GM12872 (cell line): ENCODE results near the gene JMJD1C.

ENCODE experiments used
- TF ChIP-seq, protein P1 (sequence below): IDR thresholded peaks from 3 replicates; pipeline ENCODE4 v1.5.1; 2011; ENCODE audit warnings: low read depth, mild to moderate bottlenecking, low read length, moderate library complexity; ENCODE audit not compliant: insufficient read depth

The JMJD1C gene

DNA sequence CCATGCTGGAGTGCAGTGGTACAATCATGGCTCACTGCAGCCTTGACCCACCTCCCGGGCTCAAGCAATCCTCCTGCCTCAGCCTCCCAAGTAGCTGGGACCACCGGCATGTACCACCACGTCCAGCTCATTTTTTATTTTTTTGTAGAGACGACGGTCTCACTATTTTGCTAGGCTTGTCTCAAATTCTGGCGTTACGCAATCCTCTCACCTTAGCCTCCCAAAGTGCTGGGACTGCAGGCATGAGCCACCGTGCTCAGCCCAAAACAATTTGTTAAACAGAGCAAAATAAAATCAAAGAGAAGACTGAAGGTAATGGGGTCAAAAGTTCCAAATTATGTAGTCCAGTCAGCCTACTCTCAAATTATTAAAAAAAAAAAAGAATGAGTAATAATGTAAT, 8.7 kb upstream of the JMJD1C start:
- TF ChIP-seq, protein P1, sequence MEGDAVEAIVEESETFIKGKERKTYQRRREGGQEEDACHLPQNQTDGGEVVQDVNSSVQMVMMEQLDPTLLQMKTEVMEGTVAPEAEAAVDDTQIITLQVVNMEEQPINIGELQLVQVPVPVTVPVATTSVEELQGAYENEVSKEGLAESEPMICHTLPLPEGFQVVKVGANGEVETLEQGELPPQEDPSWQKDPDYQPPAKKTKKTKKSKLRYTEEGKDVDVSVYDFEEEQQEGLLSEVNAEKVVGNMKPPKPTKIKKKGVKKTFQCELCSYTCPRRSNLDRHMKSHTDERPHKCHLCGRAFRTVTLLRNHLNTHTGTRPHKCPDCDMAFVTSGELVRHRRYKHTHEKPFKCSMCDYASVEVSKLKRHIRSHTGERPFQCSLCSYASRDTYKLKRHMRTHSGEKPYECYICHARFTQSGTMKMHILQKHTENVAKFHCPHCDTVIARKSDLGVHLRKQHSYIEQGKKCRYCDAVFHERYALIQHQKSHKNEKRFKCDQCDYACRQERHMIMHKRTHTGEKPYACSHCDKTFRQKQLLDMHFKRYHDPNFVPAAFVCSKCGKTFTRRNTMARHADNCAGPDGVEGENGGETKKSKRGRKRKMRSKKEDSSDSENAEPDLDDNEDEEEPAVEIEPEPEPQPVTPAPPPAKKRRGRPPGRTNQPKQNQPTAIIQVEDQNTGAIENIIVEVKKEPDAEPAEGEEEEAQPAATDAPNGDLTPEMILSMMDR: no peak

DNA sequence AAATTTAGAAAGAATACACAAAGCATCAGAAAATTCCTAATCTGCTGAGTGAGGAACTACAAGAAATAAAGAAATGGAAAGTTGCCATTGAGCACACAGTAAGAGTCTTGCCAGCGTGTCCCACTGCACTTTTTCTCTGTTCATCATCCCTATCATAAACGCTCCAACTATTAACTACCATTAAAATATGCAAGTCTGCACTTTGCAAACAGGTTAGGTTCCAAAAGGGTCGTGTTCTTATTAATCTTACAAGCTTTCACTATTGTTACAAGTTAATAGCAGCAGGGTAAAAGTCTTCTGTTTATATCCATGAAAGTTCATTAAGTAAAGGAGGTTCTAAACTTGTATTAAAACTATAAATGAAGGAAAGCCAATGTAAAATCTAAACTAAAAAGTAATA, 5.2 kb upstream of the JMJD1C start:
- TF ChIP-seq, protein P1: no peak

DNA sequence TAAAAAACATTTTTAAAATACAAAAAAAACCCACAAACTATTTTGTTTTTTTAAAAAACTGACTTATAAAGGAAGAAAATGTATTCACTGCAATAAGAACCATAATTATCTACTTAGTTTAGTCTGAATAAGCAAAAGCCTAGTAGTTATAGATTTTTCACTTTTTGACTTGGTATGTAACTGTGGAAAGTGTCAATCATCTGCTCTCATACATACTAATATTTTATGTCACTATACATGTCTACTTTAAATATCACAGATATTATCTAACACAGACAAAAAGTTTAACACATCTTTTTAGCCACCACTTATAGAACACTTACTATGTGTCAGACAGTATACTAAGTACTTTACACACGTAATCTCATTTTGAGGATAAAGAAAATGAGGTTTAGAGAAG, 3.2 kb upstream of the JMJD1C start:
- TF ChIP-seq, protein P1: no peak

DNA sequence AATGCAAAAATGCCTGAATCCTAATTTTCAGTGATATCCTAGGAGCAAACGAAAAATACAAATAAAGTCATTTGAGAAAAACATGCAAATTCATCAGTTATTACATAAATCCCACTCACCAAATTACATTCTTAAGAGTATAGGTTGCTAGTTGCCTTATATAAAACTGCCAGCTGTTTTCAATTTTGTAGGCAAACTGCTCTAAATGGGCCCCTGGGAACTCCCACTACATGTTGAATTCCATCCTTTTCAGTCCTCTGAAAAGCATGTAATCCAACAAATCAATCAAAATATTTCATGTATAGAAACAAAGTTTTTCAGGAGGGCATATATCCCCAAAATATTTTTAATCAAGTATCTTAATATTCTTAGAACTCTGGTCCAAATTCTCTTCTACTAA, 2.1 kb upstream of the JMJD1C start:
- TF ChIP-seq, protein P1: no peak

DNA sequence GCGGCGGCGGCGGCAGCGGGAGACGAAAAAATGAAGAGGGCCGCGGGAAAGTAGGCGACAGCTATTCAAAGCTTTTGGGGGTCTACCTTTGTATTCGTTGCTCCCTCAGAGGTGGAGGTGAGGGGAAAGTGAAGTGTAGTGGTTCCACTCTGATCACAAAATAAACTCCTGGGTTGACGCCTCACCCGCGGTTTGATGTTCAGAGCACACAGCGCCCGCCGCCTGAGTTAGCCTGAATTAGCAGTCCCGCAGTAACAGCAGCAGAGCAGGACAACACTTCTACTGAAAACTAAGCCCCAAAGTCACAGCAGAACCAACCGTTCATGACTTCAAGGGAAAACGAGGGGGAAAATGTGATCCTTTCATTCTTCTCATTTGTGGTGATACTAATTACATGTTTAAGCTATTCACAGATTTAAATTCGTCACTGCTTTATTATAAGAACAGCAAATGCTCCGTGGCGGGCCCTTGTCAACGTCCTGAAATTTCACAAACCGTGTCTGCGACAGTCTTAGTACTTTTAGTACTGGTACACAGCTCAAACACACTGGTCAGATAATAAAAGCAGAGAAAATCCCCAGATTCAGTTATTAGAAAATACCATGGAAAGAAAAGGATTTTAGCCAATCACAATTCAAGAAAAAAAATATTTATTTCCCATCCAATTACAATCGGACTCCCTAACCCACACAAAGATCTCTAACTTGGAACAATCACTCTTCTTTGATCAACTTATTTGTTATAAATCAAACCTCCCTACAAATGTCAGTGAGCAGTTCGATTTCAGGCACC, 563 bp upstream of the JMJD1C start:
- TF ChIP-seq, protein P1: no peak

DNA sequence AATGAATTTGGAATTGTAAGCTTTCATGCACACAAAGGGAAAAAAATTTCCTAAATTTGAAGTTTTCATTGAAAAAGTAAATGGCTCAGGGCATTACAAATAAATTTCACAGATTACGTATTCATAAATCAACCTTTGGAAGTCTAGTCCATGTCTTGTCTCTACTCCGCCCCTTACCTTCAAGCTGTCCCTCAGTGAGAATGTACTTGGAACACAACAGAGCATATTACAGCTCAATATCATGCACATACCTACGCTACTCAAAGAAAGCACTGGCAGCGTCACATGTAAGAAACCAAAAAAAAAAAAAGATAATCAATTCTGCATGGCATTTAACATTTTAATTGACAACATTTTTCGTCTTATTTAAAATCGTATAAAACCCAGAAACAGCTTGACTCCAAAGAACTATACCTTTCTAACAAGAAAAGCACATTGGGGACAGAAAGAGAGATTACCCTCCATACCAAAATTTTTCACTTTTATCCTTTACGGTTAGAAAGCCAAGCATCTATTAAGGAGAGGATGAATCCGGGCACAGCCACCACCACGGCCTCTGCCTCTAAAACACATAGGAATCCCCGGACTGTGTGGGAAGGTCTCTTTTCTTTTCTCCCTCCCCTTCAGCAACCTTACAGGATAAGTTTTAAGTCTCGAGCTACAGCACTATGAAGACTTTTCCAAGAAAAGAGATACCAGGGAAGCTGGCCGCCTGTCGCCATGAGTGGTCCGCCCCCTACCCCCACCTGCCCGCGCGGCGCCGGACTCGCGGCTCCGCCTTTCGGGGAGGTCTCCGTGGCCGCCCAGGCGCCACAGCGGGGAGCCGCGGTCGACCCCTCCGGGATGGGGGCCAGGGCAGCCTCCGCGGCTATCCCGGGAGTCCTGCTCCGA, 1.1 kb downstream of the JMJD1C start:
- TF ChIP-seq, protein P1: no peak

DNA sequence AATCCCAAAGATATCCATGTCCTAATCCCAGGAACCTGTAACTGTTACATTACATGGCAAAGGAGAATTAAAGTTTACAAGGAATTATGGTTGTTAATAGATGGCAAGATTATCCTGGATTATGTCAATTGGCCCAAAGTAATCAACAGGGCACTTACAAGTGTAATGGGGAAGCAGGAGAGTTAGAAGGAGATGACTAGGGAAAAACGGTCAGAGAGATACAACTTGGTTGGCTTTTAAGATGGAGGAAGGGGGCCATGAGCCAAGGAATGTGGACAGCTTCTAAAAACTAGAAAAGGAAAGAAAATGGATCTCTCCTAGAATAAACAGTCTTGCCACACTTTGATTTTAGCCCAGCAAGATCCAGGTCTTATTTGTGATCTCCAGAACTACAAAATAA, 3.3 kb downstream of the JMJD1C start:
- TF ChIP-seq, protein P1: no peak
